GM19328 (cell line): ENCODE measurements around the gene SEMA5A.
A peak's percentile ranks its signal among the peaks of the same experiment; 100 is the strongest.

Experiments used
- ATAC-seq: cut with Tn5 transposase; IDR thresholded peaks from one replicate; pipeline ENCODE4 v1.9.1; 2021; ENCODE audit warnings: mild to moderate bottlenecking, moderate library complexity; ENCODE audit not compliant: unreplicated experiment

The SEMA5A gene

DNA sequence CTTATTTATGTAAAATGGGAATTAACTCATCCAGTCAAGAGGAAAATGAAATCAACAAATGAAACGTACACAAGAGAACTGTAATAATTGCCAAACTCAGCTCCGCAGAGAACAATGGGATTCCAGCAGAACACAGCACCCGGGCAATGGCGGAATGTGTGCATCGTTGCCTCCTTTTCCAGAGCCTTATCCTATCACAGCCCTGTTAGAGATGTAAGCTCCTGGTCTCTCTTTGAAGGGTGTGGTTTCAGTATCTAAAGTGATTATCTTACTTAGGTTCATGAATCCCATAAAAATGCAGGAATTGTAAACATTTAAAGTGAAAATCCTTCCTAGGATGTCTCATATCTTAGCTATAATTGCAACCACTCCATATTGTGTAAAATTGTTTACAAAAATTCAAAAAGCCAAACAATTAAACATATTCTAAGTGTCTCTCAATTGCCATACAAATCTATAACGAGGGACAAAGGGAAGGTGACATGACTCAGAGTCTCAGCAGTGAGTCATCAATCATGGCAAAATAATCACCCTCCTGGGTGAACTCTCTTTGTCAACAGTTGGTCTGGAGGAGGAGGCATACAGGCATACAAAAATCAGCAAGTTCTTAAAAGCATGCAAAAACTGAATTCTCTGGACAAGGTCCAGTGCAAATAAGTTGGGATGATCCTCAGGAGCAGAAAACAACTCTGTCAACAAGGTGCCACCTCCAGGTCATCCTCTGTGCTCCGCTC is 22.6 kb downstream of the SEMA5A start:
- no peak for ATAC-seq

DNA sequence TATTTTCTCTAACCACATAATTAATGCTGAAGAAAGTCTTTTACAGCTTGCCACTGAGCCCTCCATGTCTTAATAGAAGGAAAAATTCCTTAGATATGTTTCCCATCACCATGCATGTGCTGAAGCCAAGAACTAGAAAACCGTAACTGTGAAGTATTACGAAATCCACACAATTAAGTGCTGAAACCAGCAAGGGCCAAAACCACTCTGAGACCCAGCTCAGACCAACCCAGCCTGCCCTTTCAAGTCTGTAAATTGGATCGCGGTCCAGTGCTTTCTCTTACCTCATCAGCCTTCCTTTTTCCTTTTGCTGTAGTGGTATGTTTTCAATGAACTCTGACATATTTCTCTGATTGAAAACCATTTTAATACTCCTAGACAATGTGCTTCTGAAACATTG is 26.3 kb downstream of the SEMA5A start:
- no peak for ATAC-seq

- no peak for ATAC-seq
Observed at GRCh38 chr5:9516591-9516990, 29.3 kb downstream of the SEMA5A start.

GRCh38 chr5:9515436-9515835 is 30.4 kb downstream of the SEMA5A start:
- no peak for ATAC-seq

DNA sequence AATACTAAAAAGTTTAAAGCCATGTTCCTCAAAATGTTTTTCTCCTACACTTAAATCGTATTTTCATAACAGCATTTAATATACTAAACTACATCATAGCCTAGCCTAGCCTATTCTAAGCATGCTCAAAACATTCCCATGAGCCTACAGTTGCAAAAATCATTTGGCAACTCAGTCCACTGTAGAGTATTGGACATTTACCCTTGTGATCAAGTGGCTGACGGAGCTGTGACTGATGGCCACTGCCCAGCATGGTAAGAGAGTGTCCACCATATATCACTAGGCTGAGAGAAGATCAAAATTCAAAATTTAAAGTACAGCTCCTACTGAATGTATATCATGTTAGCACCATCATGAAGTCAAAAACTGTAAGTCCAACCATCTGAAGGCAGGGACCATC is 30.9 kb downstream of the SEMA5A start:
- no peak for ATAC-seq

DNA sequence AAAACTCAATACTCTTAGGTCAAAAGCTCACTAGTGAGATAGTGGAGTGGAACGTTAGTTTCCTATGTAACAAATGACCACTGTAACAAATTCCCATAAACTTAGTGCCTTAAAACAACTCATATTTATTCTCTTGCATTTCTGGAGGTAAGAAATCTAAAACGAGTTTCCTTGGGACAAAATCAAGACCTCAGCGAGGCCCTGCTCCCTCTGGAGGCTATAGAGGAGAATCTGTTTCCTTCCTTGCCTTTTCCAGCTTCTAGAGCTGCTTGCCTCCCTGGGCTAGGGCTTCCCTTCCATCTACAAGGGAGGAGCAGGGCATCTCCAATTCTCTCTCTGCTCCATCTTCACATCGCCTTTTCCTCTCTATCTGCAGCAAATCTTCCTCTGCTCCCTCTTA is 32.0 kb downstream of the SEMA5A start:
- ATAC-seq: no peak

- ATAC-seq: no peak
Observed at GRCh38 chr5:9512457-9512856, 33.4 kb downstream of the SEMA5A start.

- ATAC-seq: no peak
Observed at GRCh38 chr5:9507974-9508373, 37.9 kb downstream of the SEMA5A start.

DNA sequence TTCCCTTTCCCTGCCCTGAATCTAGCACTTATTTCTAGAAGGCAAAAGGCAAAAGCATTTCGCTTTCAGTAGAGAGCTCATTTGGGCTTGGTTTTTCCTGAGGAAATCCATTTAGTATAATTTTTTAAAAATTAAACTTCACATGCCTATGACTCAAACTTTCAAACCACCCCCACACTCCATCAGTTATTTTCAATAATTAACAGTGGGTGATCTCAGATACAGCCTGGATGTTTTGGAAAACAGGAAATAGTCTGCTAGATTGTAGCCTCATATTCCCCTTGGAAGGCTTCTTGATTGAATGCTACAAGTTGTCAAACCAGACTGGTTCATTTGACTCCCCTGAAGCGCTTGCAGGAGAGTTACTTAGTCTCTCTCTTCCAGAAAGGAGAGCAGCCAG is 40.6 kb downstream of the SEMA5A start:
- no peak for ATAC-seq

DNA sequence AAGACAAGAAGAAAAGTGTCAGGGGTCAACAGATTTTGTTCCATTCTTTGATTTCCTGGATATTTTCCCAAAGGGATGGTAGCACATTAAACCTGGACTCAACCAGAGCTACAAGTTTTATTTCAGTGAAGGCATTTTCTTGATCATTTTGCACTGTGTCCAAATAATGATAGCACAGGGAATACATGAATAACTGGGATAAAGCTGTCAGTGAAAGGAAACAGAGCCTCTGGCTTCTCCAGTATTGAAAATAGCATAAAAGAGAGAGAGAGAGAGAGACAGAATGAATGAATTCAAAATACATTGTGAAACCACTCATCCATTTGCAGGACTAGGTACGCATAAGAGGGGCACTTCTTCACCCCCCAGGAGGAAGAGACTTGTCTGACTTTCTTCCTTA is 43.0 kb downstream of the SEMA5A start:
- no peak for ATAC-seq

DNA sequence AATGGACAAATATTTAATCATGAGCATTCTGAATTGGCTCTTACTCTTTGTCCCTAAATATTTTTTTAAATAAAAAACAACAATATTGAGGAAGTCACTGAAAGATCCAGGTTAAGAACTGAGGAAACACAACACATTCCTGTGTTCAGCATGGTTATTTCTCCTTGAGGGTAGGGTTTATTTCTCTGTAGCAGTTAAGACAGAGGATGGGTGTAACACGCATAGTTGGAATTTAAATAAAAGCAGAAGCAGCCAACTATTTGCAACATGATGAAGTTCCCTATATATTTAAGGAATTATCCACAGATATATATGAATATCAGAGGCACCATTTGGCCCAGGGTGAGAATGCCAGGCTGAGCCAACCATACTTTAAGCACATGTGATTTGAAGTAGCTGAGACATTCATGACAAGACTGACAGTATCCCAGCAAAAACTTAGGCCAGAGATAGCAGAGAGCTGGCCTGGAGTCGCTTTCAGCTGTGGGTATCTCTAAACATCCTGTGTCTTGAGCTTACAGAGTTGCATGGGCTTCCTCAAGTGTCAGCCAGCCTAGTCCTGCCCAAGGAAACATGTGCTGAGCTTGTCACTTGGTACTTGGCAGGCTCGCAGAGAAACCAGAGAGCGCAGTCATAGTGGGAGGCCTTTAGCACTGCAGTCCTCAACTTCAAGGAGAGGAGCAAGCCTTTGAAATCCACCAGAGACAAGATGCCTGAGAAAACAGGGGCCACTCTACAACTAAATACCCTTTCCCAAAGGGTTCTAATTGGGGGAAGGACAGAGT is 43.6 kb downstream of the SEMA5A start:
- no peak for ATAC-seq

- no peak for ATAC-seq
Observed at GRCh38 chr5:9500625-9501024, 45.2 kb downstream of the SEMA5A start.

- no peak for ATAC-seq
Observed at GRCh38 chr5:9500193-9500592, 45.7 kb downstream of the SEMA5A start.

- ATAC-seq: peak; percentile 58
Observed at GRCh38 chr5:9499498-9499876, 46.4 kb downstream of the SEMA5A start.

DNA sequence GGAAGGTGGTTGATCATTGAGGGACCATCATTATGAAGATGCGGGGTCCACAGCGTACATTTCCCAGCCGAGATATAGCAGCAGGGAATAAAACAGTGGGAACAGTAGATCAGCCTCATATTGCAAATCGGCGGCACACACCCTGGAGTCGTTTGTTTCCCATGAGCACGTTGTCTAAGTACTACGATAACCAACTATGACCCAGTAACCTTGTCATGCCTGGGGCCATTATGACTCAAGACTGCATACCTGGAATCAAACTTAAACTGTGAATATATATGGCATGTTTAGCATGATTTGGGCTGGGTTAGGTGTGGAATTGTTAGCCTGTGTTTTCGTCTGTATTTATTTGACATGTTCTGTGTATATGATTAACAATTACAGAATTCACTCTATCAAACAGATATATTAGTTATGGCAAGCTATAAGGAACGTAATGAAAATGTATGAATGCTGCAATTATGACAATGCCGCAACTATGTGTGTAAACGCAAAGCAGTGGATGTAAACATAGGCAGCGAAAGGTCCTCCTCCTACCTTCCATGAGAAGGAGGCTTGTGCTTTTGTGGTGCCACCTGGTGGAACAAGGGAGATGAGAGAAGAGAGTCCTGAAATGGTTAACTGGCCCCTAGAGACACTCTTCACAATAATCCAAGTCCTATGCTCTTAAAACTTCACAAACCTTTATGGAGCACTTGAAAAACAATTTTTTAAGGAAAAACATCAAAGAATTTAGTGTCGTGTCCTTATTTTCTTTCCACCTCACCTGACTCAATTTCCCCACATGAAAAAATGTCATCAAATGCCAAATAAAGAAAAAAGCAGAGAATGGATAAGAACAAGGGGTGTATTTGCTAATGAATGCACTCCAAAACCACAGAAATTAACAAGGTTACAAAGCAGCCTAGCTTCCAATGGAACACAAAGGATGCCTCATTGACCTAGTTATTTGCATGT is 47.1 kb downstream of the SEMA5A start:
- ATAC-seq: no peak

DNA sequence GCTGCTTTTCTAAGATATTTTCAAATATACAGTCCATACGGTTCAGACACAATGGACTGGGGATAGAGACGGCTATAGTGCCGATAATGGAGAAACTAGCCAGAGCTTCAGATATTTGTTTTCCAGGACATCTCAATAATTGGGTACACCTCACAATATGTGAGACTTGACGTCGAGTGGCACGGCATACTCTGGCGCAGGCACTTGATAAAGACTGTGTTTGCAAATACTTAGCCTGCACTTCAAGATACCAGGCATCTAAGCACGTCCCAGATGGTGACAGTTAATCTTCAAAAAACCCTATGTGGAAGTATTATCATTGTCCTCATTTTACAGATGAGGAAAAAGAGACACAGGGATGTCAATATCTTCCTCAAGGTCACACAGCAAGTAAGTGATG is 48.5 kb downstream of the SEMA5A start:
- no peak for ATAC-seq

GRCh38 chr5:9496801-9497200 is 49.1 kb downstream of the SEMA5A start:
- no peak for ATAC-seq

- no peak for ATAC-seq
Observed at GRCh38 chr5:9495121-9495520, 50.8 kb downstream of the SEMA5A start.

GRCh38 chr5:9494301-9494700 is 51.6 kb downstream of the SEMA5A start:
- no peak for ATAC-seq

- ATAC-seq: no peak
Observed at GRCh38 chr5:9490494-9491097, 55.3 kb downstream of the SEMA5A start.

GRCh38 chr5:9483779-9484178 is 62.1 kb downstream of the SEMA5A start:
- no peak for ATAC-seq
